OCI-LY1 (cell line): ENCODE measurements around the gene DNAAF2.

ENCODE experiments used
- CTCF ChIP-seq: fragments of 200-600 bp; sonication (generic), shearing (Covaris generic); IDR thresholded peaks from 2 replicates; pipeline ENCODE4 v1.5.1; 2017; ENCODE audit warnings: mild to moderate bottlenecking, antibody characterized with exemption, low read length, moderate library complexity, mixed read lengths
- EZH2 ChIP-seq: fragments of 200-600 bp; sonication (generic), shearing (Covaris generic); IDR thresholded peaks from 2 replicates; pipeline ENCODE4 v1.8.0; 2017; ENCODE audit warnings: borderline replicate concordance, mixed run types, mild to moderate bottlenecking, antibody characterized with exemption, low read length, moderate library complexity, mixed read lengths

GRCh38 chr14:49614196-49614595 is 20.8 kb downstream of the DNAAF2 start:
- TF ChIP-seq CTCF (no peak), EZH2 (no peak)
